Cerebellar nuclear complex (tissue), 1 donor: ENCODE measurements around the gene CLOCK.
"Not testable (repeated sequence)": the region's sequence is repeated elsewhere in the genome, so short reads cannot be mapped to it uniquely, and the experiment has no call there.

Experiments
- DNase-seq, 2 experiments: peaks; one replicate each; lab custom pipeline; 2025; lab: John Stamatoyannopoulos, UW

The CLOCK gene

GRCh38 chr4:55546756-55547465, at the start of gene CLOCK:
Gene CLOCK (minus strand): TSS chr4:55546909. CDS start chr4:55482785, 64,124 bp downstream.
- DNase-seq = peak in 1 of 2 experiments; percentile 60

- DNase-seq = no peak
Measured at GRCh38 chr4:55592014-55592413, 45.3 kb upstream of the CLOCK start, which contains the start of gene PDCL2. Gene PDCL2 (minus strand): TSS chr4:55592245. CDS start chr4:55592109, 136 bp downstream.

GRCh38 chr4:55588160-55588559, 41.5 kb upstream of the CLOCK start:
- DNase-seq = no peak

GRCh38 chr4:55582773-55583172, 36.1 kb upstream of the CLOCK start:
- DNase-seq = not testable (repeated sequence)

- DNase-seq = no peak
Measured at GRCh38 chr4:55578341-55579010, 31.8 kb upstream of the CLOCK start.

GRCh38 chr4:55575513-55575912, 28.8 kb upstream of the CLOCK start:
- DNase-seq = no peak

- no peak for DNase-seq
Measured at GRCh38 chr4:55574252-55574651, 27.5 kb upstream of the CLOCK start.

GRCh38 chr4:55571806-55572205, 25.1 kb upstream of the CLOCK start:
- DNase-seq = no peak

GRCh38 chr4:55568905-55569504, 22.3 kb upstream of the CLOCK start:
- no peak for DNase-seq

- no peak for DNase-seq
Measured at GRCh38 chr4:55561889-55562288, 15.2 kb upstream of the CLOCK start.

GRCh38 chr4:55560096-55560495, 13.4 kb upstream of the CLOCK start:
- no peak for DNase-seq

GRCh38 chr4:55554453-55555030, 7.8 kb upstream of the CLOCK start:
- no peak for DNase-seq

- no peak for DNase-seq
Measured at GRCh38 chr4:55553441-55554201, 6.9 kb upstream of the CLOCK start.

GRCh38 chr4:55551964-55552363, 5.3 kb upstream of the CLOCK start:
- DNase-seq = not testable (repeated sequence)

- DNase-seq = no peak
Measured at GRCh38 chr4:55549888-55550287, 3.2 kb upstream of the CLOCK start.

- DNase-seq = no peak
Measured at GRCh38 chr4:55547918-55548317, 1.2 kb upstream of the CLOCK start.

- no peak for DNase-seq
Measured at GRCh38 chr4:55547466-55547770, 709 bp upstream of the CLOCK start.

- DNase-seq = no peak
Measured at GRCh38 chr4:55546506-55546755, 278 bp downstream of the CLOCK start.

- peak in 1 of 2 experiments; percentile 21 for DNase-seq
Measured at GRCh38 chr4:55545641-55546505, 836 bp downstream of the CLOCK start.

GRCh38 chr4:55545151-55545550, 1.6 kb downstream of the CLOCK start:
- DNase-seq = no peak

GRCh38 chr4:55543858-55544257, 2.9 kb downstream of the CLOCK start:
- no peak for DNase-seq
